Measurements from ENCODE around the gene ZFAND2A.

Gene ZFAND2A

GRCh38 chr7:1193593-1194424 is 33.8 kb upstream of the ZFAND2A start:
- Histone ChIP-seq H3K9me3 (ENCODE audit: control insufficient read depth, low read length) (no peaks in the 10 kb centered on the region), H3K36me3 (ENCODE audit: control insufficient read depth, insufficient read depth, low read length) (no peaks in the 10 kb centered on the region), H3K27ac (no peak overlapping the region), H2AFZ (no peak overlapping the region), H3K4me3 (ENCODE audit: low read depth, low read length) (no peak overlapping the region), H3K9ac (no peak overlapping the region), H3K4me2 (ENCODE audit: low read length) (no peak overlapping the region), H3K4me1 (no peaks in the 10 kb centered on the region), H3K27me3 (ENCODE audit: control insufficient read depth, insufficient read depth, low read length) (no peaks in the 10 kb centered on the region), H3K79me2 (no peaks in the 10 kb centered on the region)
- peak; percentile 66 for TF ChIP-seq CTCF (IDR thresholded peaks at IDR 0.05)

GRCh38 chr7:1192171-1192676 is 32.2 kb upstream of the ZFAND2A start:
- H3K27ac ChIP-seq: no peak overlapping the region
- no peaks in the 10 kb centered on the region for H3K79me2 ChIP-seq
- no peaks in the 10 kb centered on the region for H3K36me3 ChIP-seq (ENCODE audit: control insufficient read depth, insufficient read depth, low read length)
- H3K27me3 ChIP-seq (ENCODE audit: control insufficient read depth, insufficient read depth, low read length): no peaks in the 10 kb centered on the region
- no peak overlapping the region for H2AFZ ChIP-seq
- no peaks in the 10 kb centered on the region for H3K4me1 ChIP-seq
- no peak overlapping the region for H3K9ac ChIP-seq
- no peak overlapping the region for H3K4me2 ChIP-seq (ENCODE audit: low read length)
- H3K4me3 ChIP-seq (ENCODE audit: low read depth, low read length): no peak overlapping the region
- no peak for TF ChIP-seq CTCF (IDR thresholded peaks at IDR 0.05)
- H3K9me3 ChIP-seq (ENCODE audit: control insufficient read depth, low read length): no peaks in the 10 kb centered on the region

GRCh38 chr7:1189986-1190772 is 30.2 kb upstream of the ZFAND2A start:
- Histone ChIP-seq H3K4me2 (ENCODE audit: low read length) (no peak overlapping the region), H3K9ac (no peak overlapping the region), H3K79me2 (no peaks in the 10 kb centered on the region), H3K27me3 (ENCODE audit: control insufficient read depth, insufficient read depth, low read length) (no peaks in the 10 kb centered on the region), H3K4me3 (ENCODE audit: low read depth, low read length) (no peak overlapping the region), H3K27ac (no peak overlapping the region), H3K9me3 (ENCODE audit: control insufficient read depth, low read length) (no peaks in the 10 kb centered on the region), H3K4me1 (no peaks in the 10 kb centered on the region), H3K36me3 (ENCODE audit: control insufficient read depth, insufficient read depth, low read length) (no peaks in the 10 kb centered on the region), H2AFZ (no peak overlapping the region)
- no peak for TF ChIP-seq CTCF (IDR thresholded peaks at IDR 0.05)

- no peak overlapping the region for H2AFZ ChIP-seq
- H3K36me3 ChIP-seq (ENCODE audit: control insufficient read depth, insufficient read depth, low read length): no peaks in the 10 kb centered on the region
- H3K4me1 ChIP-seq: no peaks in the 10 kb centered on the region
- no peaks in the 10 kb centered on the region for H3K9me3 ChIP-seq (ENCODE audit: control insufficient read depth, low read length)
- H3K4me2 ChIP-seq (ENCODE audit: low read length): no peak overlapping the region
- no peak for TF ChIP-seq CTCF (IDR thresholded peaks at IDR 0.05)
- no peak overlapping the region for H3K4me3 ChIP-seq (ENCODE audit: low read depth, low read length)
- H3K27ac ChIP-seq: no peak overlapping the region
- H3K9ac ChIP-seq: no peak overlapping the region
- H3K79me2 ChIP-seq: no peaks in the 10 kb centered on the region
- no peaks in the 10 kb centered on the region for H3K27me3 ChIP-seq (ENCODE audit: control insufficient read depth, insufficient read depth, low read length)
Measured at GRCh38 chr7:1188720-1189294, 28.8 kb upstream of the ZFAND2A start.

Measured in parathyroid adenoma (tissue), 2 donors.